HAP-1 (cell line): Measurements from ENCODE around the gene PIK3R6.

Experiments
- DNase-seq, 2 experiments: peaks; one replicate each; pipeline ENCODE4 v3.0.0-alpha.2; 2016 to 2020; ENCODE audit warnings: low spot score in 2 of 2
- H3K27me3 ChIP-seq: fragments of 250-450 bp; sonication (Bioruptor Pico); 2 replicates; pipeline ENCODE4 v1.5.1; 2020; ENCODE audit warnings: low read depth, mild to moderate bottlenecking, moderate library complexity
- H3K36me3 ChIP-seq: fragments of 250-450 bp; sonication (Bioruptor Pico); replicated peaks from 2 replicates; pipeline ENCODE4 v1.5.1; 2020; ENCODE audit warnings: mild to moderate bottlenecking
- H3K4me1 ChIP-seq: fragments of 250-450 bp; sonication (Bioruptor Pico); 2 replicates; pipeline ENCODE4 v1.5.1; 2020; ENCODE audit warnings: mild to moderate bottlenecking
- H3K4me3 ChIP-seq: fragments of 250-450 bp; sonication (Bioruptor Pico); 2 replicates; pipeline ENCODE4 v1.5.1; 2020; ENCODE audit warnings: mild to moderate bottlenecking, moderate library complexity
- H3K9me3 ChIP-seq: fragments of 250-450 bp; sonication (Bioruptor Pico); 2 replicates; pipeline ENCODE4 v1.5.1; 2020; ENCODE audit warnings: mild to moderate bottlenecking, moderate library complexity
- in situ Hi-C: fragments of 300-500 bp; cut with MboI; formaldehyde crosslinking; loops from 3 replicates; pipeline ENCODE4 v1.14.3; 2020; ENCODE audit warnings: low sequenced_read_pairs, inconsistent platforms, mixed read lengths

Gene PIK3R6

GRCh38 chr17:8785547-8786413, 81.7 kb downstream of the PIK3R6 start:
- Histone ChIP-seq H3K36me3 (no peaks in the 10 kb centered on the region), H3K9me3 (no peaks in the 10 kb centered on the region), H3K4me1 (no peaks in the 10 kb centered on the region), H3K27me3 (no peaks in the 10 kb centered on the region), H3K4me3 (no peak overlapping the region)
- DNase-seq = peak; percentile 63 to 91
- in situ Hi-C loops = no loop called here

GRCh38 chr17:8782176-8782575, 85.3 kb downstream of the PIK3R6 start:
- Histone ChIP-seq H3K4me3 (no peak overlapping the region), H3K36me3 (no peaks in the 10 kb centered on the region), H3K4me1 (no peaks in the 10 kb centered on the region), H3K27me3 (peaks cover 6% of the 10 kb centered on the region), H3K9me3 (no peaks in the 10 kb centered on the region)
- no peak for DNase-seq
- in situ Hi-C loops = no loop called here

GRCh38 chr17:8781776-8782175, 85.7 kb downstream of the PIK3R6 start:
- in situ Hi-C loops = no loop called here
- Histone ChIP-seq H3K9me3 (no peaks in the 10 kb centered on the region), H3K4me3 (no peak overlapping the region), H3K4me1 (no peaks in the 10 kb centered on the region), H3K36me3 (no peaks in the 10 kb centered on the region), H3K27me3 (peaks cover 6% of the 10 kb centered on the region)
- DNase-seq = no peak

GRCh38 chr17:8776881-8777280, 90.6 kb downstream of the PIK3R6 start:
- no peaks in the 10 kb centered on the region for H3K9me3 ChIP-seq
- no peak for DNase-seq
- in situ Hi-C loops = no loop called here
- no peaks in the 10 kb centered on the region for H3K4me1 ChIP-seq
- no peaks in the 10 kb centered on the region for H3K36me3 ChIP-seq
- H3K4me3 ChIP-seq = no peak overlapping the region
- peaks cover 6% of the 10 kb centered on the region for H3K27me3 ChIP-seq

- in situ Hi-C loops = no loop called here
Observed at GRCh38 chr17:8776248-8776647, 91.2 kb downstream of the PIK3R6 start.

GRCh38 chr17:8766731-8767130, 100.7 kb downstream of the PIK3R6 start:
- H3K4me3 ChIP-seq = no peak overlapping the region
- in situ Hi-C loops = no loop called here
- H3K27me3 ChIP-seq = no peaks in the 10 kb centered on the region; the same call in 1 of the 2 replicates
- no peaks in the 10 kb centered on the region for H3K9me3 ChIP-seq
- DNase-seq = no peak
- H3K36me3 ChIP-seq = no peaks in the 10 kb centered on the region
- no peaks in the 10 kb centered on the region for H3K4me1 ChIP-seq

More at GRCh38 chr17:8776248-8776647, 91.2 kb downstream of the PIK3R6 start:
- no peak for DNase-seq
- H3K4me3 ChIP-seq = no peak overlapping the region
- H3K36me3 ChIP-seq = no peaks in the 10 kb centered on the region
- peaks cover 6% of the 10 kb centered on the region for H3K27me3 ChIP-seq
- H3K4me1 ChIP-seq = no peaks in the 10 kb centered on the region
- no peaks in the 10 kb centered on the region for H3K9me3 ChIP-seq

GRCh38 chr17:8762012-8762411, 105.5 kb downstream of the PIK3R6 start:
- H3K9me3 ChIP-seq = no peaks in the 10 kb centered on the region
- in situ Hi-C loops = no loop called here
- DNase-seq = no peak

GRCh38 chr17:8758137-8758596, 109.3 kb downstream of the PIK3R6 start, which contains the start of gene SPDYE4:
SPDYE4 (minus strand) TSS chr17:8758546; CDS start chr17:8758382, 164 bp downstream.
- Histone ChIP-seq H3K4me1 (no peaks in the 10 kb centered on the region), H3K27me3 (peaks cover 12% of the 10 kb centered on the region; the same call in 1 of the 2 replicates), H3K4me3 (no peak within 1 kb of the TSS), H3K36me3 (no peaks in the 10 kb centered on the region), H3K9me3 (no peaks in the 10 kb centered on the region)
- no peak for DNase-seq
- in situ Hi-C loops = no loop called here

More at GRCh38 chr17:8762012-8762411, 105.5 kb downstream of the PIK3R6 start:
- Histone ChIP-seq H3K36me3 (no peaks in the 10 kb centered on the region), H3K27me3 (peaks cover 7% of the 10 kb centered on the region), H3K4me1 (no peaks in the 10 kb centered on the region), H3K4me3 (no peak overlapping the region)

DNA sequence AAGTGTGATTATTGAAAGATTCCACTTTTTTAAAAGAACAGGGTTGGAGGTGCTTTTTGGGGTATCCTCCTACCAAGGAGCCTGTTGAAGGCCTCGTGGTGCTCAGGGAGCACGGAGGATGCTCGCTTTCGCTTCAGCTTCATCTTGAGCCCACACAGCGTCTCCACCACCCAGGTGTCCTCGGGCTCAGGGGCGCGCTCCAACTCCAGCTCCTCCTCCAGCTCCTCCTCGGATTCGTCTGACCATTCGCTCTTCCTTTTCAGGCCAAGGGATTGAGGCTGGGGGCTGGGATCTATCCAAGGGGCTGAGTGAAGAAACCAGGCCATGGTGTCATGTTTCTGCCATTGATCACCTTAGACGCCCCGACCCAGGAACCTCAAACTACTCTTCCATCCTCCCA, 110.3 kb downstream of the PIK3R6 start:
- Histone ChIP-seq H3K4me1 (no peaks in the 10 kb centered on the region), H3K36me3 (no peaks in the 10 kb centered on the region), H3K4me3 (no peak overlapping the region), H3K9me3 (no peaks in the 10 kb centered on the region), H3K27me3 (peaks cover 17% of the 10 kb centered on the region; the same call in 1 of the 2 replicates)
- in situ Hi-C loops = no loop called here
- no peak for DNase-seq

- Histone ChIP-seq H3K36me3 (no peaks in the 10 kb centered on the region), H3K9me3 (no peaks in the 10 kb centered on the region), H3K4me1 (no peaks in the 10 kb centered on the region), H3K27me3 (peaks cover 27% of the 10 kb centered on the region; the same call in 1 of the 2 replicates), H3K4me3 (no peak overlapping the region)
- in situ Hi-C loops = no loop called here
- no peak for DNase-seq
Observed at GRCh38 chr17:8755590-8756255, 111.8 kb downstream of the PIK3R6 start.

- Histone ChIP-seq H3K27me3 (peaks cover 26% of the 10 kb centered on the region; the same call in 1 of the 2 replicates), H3K9me3 (no peaks in the 10 kb centered on the region), H3K4me3 (no peak overlapping the region), H3K36me3 (no peaks in the 10 kb centered on the region), H3K4me1 (no peaks in the 10 kb centered on the region)
- in situ Hi-C loops = no loop called here
- no peak for DNase-seq
Observed at GRCh38 chr17:8754890-8755289, 112.6 kb downstream of the PIK3R6 start.

DNA sequence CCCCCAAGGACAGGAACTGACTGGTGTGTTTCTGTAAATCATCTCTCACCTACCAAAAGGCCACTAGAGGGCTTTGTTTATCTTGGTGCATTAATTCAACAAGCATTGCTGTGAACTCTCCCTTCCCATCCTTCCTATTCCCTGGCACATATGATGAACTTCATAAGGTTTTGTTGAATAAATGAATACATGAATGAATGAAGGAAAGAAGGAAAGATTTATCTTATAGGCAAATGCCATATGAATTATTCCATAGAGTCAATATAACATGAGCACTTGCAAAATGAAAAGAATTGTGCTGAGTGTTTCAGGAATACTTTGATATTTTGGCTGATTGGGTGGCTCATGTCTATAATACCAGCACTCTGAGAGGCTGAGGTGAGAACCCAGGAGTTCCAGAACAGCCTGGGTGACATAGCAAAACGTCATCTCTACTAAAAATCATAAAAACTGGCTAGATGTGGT, 113.5 kb downstream of the PIK3R6 start:
- DNase-seq = peak in 1 of 2 experiments; percentile 22
- Histone ChIP-seq H3K4me3 (no peak overlapping the region), H3K4me1 (no peaks in the 10 kb centered on the region), H3K9me3 (no peaks in the 10 kb centered on the region), H3K27me3 (peaks cover 22% of the 10 kb centered on the region; the same call in 1 of the 2 replicates), H3K36me3 (no peaks in the 10 kb centered on the region)
- in situ Hi-C loops = no loop called here

- Histone ChIP-seq H3K27me3 (peaks cover 22% of the 10 kb centered on the region; the same call in 1 of the 2 replicates), H3K9me3 (no peaks in the 10 kb centered on the region), H3K4me1 (no peaks in the 10 kb centered on the region), H3K4me3 (no peak overlapping the region), H3K36me3 (no peaks in the 10 kb centered on the region)
- in situ Hi-C loops = no loop called here
- no peak for DNase-seq
Observed at GRCh38 chr17:8753136-8753975, 114.1 kb downstream of the PIK3R6 start.
